Endothelial cell of umbilical vein (primary cell): ENCODE data around the gene DYRK4.

ENCODE experiments used
- CTCF ChIP-seq, 2 donors: IDR thresholded peaks; 1 replicate in 1 of 2; 2 replicates in 1 of 2; pipeline ENCODE4 v1.5.1; 2011; ENCODE audit warnings: low read length in 2 of 2, mild to moderate bottlenecking in 2 of 2, moderate library complexity in 2 of 2, control low read depth in 1 of 2, inconsistent platforms in 1 of 2, low read depth in 1 of 2; ENCODE audit not compliant: insufficient read depth in 1 of 2; ENCODE audit errors: extremely low read depth in 1 of 2
- EZH2 ChIP-seq: IDR thresholded peaks from 2 replicates; pipeline ENCODE4 v1.6.1; 2012; ENCODE audit warnings: borderline replicate concordance, low read depth, mild to moderate bottlenecking, moderate library complexity, low read length, inconsistent platforms; ENCODE audit not compliant: severe bottlenecking
- POLR2A ChIP-seq: IDR thresholded peaks from 2 replicates; pipeline ENCODE4 v1.6.1; 2012; ENCODE audit warnings: low read depth, mild to moderate bottlenecking, control low read depth, low read length

GRCh38 chr12:4540638-4541037, 21.4 kb upstream of the DYRK4 start:
- TF ChIP-seq CTCF (IDR thresholded peaks at IDR 0.05; ENCODE audit: extremely low read depth in 1 of 2, insufficient read depth in 1 of 2, low read depth in 1 of 2, low read length in 2 of 2), result no peak
- TF ChIP-seq EZH2, result no peak
- TF ChIP-seq POLR2A, result no peak
